HepG2 (cell line): ENCODE results near the gene ATG4D. TPM values are rescaled to one million over a fixed set of nuclear protein-coding genes. Genes with fewer than 3 reads are reported as not detected.

Experiments
- ATF4 ChIP-seq, 2 experiments: fragments of 450-650 bp in 1 of 2; sonication (generic) in 1 of 2; formaldehyde crosslinking; IDR thresholded peaks; 2 replicates each; pipeline versions ENCODE4 v1.5.0 to v1.8.0; 2020 to 2022; ENCODE audit warnings: mild to moderate bottlenecking in 1 of 2, missing genetic modification reagents in 1 of 2
- BRD4 ChIP-seq: sonication (generic); formaldehyde crosslinking; IDR thresholded peaks from 2 replicates; pipeline ENCODE4 v1.4.0; 2020; ENCODE audit warnings: missing genetic modification reagents
- DRAP1 ChIP-seq: IDR thresholded peaks from 2 replicates; pipeline ENCODE4 v1.6.1; 2016; ENCODE audit warnings: missing genetic modification reagents, missing compliant biosample characterization
- GZF1 ChIP-seq: sonication (generic); formaldehyde crosslinking; IDR thresholded peaks from 2 replicates; pipeline ENCODE4 v1.5.1; 2020; ENCODE audit warnings: mild to moderate bottlenecking, missing genetic modification reagents
- MIXL1 ChIP-seq: IDR thresholded peaks from 2 replicates; pipeline ENCODE4 v1.6.1; 2016
- NFKBIZ ChIP-seq: IDR thresholded peaks from 2 replicates; pipeline ENCODE4 v1.6.1; 2018; ENCODE audit warnings: missing genetic modification reagents, missing compliant biosample characterization
- NRL ChIP-seq: sonication (generic); formaldehyde crosslinking; IDR thresholded peaks from 2 replicates; pipeline ENCODE4 v1.5.0; 2020; ENCODE audit warnings: missing genetic modification reagents, mild to moderate bottlenecking, moderate library complexity, borderline replicate concordance
- PITX1 ChIP-seq: sonication (generic); formaldehyde crosslinking; IDR thresholded peaks from 2 replicates; pipeline ENCODE4 v1.5.1; 2020; ENCODE audit warnings: mild to moderate bottlenecking, missing genetic modification reagents
- SMAD1 ChIP-seq: sonication (generic); formaldehyde crosslinking; IDR thresholded peaks from 2 replicates; pipeline ENCODE4 v1.4.0; 2020; ENCODE audit warnings: missing genetic modification reagents, low read depth, mild to moderate bottlenecking, borderline replicate concordance
- STAT5B ChIP-seq: sonication (generic); formaldehyde crosslinking; IDR thresholded peaks from 2 replicates; pipeline ENCODE4 v1.4.0; 2020; ENCODE audit warnings: missing genetic modification reagents
- TAF1 ChIP-seq: sonication (generic); formaldehyde crosslinking; IDR thresholded peaks from 2 replicates; pipeline ENCODE4 v1.4.0; 2020; ENCODE audit warnings: missing genetic modification reagents
- XRCC5 ChIP-seq: fragments of 200-400 bp; formaldehyde crosslinking; optimal IDR thresholded peaks from 2 replicates; pipeline ENCODE3; 2017; ENCODE audit warnings: mild to moderate bottlenecking, low read length
- ZFYVE20 ChIP-seq: sonication (generic); formaldehyde crosslinking; IDR thresholded peaks from 2 replicates; pipeline ENCODE4 v1.8.0; 2023; ENCODE audit warnings: low read depth, mild to moderate bottlenecking, moderate library complexity, missing genetic modification reagents, borderline replicate concordance
- ZNF788 ChIP-seq: sonication (generic); formaldehyde crosslinking; IDR thresholded peaks from 2 replicates; pipeline ENCODE4 v1.5.0; 2020; ENCODE audit warnings: mild to moderate bottlenecking, missing genetic modification reagents, borderline replicate concordance
- polyA plus RNA-seq, 8 experiments: library from polyadenylated mRNA; depleted of rRNA in 3 of 8; stranded (reverse) in 7 of 8; unstranded in 1 of 8; fragments of >200 nt; fragmentation: Illumina TruSeq in 4 of 8; extraction: Trizol in 4 of 8; gene quantifications; 2 replicates each; pipeline versions ENCODE4 v1.2.1 to v1.2.3, GENCODE V29; 2011 to 2016; ENCODE audit warnings: low read depth in 4 of 8, missing spikeins in 1 of 8, mixed read lengths in 1 of 8; ENCODE audit not compliant: insufficient read depth in 1 of 8
- total RNA-seq, 5 experiments: library from RNA; depleted of rRNA; stranded (reverse); fragments of >200 nt; fragmentation: Illumina TruSeq; extraction: Trizol; gene quantifications; 2 replicates each; pipeline ENCODE4 v1.2.3, GENCODE V29; 2016; ENCODE audit warnings: low read depth in 1 of 5
- TF ChIP-seq, protein P1 (sequence below): sonication (generic); formaldehyde crosslinking; IDR thresholded peaks from 2 replicates; pipeline ENCODE4 v1.4.0; 2020; ENCODE audit warnings: missing genetic modification reagents
- TF ChIP-seq, protein P2 (sequence below): sonication (generic); formaldehyde crosslinking; IDR thresholded peaks from 2 replicates; pipeline ENCODE4 v1.4.0; 2020; ENCODE audit warnings: missing genetic modification reagents
- TF ChIP-seq, protein P3 (sequence below): sonication (generic); formaldehyde crosslinking; IDR thresholded peaks from 2 replicates; pipeline ENCODE4 v1.4.0; 2020; ENCODE audit warnings: low read depth, missing genetic modification reagents
- TF ChIP-seq, protein P4 (sequence below): IDR thresholded peaks from 2 replicates; pipeline ENCODE4 v1.6.1; 2016; ENCODE audit warnings: low read depth, control low read depth

The ATG4D gene
- total and polyA plus RNA-seq, 2 of the 13 experiments (the other 11 are each of a cell fraction or from before 2014, with no cell fraction given): 17.8 to 19.0 TPM

DNA sequence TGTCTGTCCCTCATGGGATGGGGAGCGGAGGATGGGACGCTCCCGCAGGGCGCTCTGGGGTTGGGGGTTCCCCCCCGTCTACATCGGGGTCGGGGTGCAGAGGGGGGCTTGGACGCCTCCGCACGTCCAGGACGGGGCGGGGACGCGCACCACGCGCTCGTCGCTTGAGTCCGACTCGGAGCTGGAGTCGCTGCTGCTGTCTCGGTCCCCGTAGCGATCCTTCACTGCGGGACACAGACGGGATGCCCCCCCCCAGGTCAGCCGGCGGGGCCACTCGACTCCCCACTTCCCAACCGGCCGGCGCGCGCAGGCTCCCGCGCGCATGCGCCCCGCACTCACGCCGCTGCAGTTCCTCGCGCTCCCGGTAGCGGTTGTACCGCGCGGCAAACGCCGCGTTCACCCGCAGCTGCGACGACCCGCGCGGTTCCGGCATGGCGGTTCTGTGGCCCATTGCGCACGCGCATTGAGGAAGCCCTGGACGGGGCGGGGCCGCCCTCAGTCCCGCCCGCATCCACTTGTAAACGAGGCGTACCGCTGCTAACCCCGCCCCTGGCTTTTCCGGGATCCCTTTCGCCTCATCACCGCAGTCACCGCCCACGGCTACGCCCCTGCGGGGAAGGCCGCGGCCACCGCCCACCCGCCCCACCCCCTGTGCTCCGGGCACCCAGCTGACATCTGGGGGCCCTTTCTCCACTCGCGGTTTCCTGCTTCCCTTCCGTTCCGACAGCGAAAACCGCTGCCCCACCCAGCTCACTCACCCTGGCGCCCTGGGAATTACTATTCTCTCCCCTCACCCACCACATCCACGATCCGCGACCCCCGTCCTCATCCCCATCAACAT lies 22.1 kb downstream of the ATG4D start, which contains the start of gene KRI1 (continued):
- TF ChIP-seq DRAP1: peak; percentile 92
- peak; percentile 90 for TF ChIP-seq SMAD1
- peak; percentile 56 for TF ChIP-seq XRCC5
- no peak for TF ChIP-seq GZF1 (CRISPR knock-in tag)
- TF ChIP-seq, protein P1, sequence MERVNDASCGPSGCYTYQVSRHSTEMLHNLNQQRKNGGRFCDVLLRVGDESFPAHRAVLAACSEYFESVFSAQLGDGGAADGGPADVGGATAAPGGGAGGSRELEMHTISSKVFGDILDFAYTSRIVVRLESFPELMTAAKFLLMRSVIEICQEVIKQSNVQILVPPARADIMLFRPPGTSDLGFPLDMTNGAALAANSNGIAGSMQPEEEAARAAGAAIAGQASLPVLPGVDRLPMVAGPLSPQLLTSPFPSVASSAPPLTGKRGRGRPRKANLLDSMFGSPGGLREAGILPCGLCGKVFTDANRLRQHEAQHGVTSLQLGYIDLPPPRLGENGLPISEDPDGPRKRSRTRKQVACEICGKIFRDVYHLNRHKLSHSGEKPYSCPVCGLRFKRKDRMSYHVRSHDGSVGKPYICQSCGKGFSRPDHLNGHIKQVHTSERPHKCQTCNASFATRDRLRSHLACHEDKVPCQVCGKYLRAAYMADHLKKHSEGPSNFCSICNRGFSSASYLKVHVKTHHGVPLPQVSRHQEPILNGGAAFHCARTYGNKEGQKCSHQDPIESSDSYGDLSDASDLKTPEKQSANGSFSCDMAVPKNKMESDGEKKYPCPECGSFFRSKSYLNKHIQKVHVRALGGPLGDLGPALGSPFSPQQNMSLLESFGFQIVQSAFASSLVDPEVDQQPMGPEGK (CRISPR knock-in tag): peak; percentile 92
- TF ChIP-seq STAT5B (CRISPR knock-in tag): no peak
- TF ChIP-seq MIXL1: peak; percentile 81
- no peak for TF ChIP-seq PITX1 (CRISPR knock-in tag)
- TF ChIP-seq TAF1 (CRISPR knock-in tag): peak; percentile 92
- no peak for TF ChIP-seq BRD4
- TF ChIP-seq ATF4 (CRISPR knock-in tag; IDR thresholded peaks at IDR 0.05): 0 out of 4 replicates have a peak, but pooled peaks of 1 of the 2 experiments have one; percentile 60
- TF ChIP-seq ZFYVE20 (CRISPR knock-in tag): peak; percentile 90; the same call in 1 of the 2 replicates
- peak; percentile 77; the same call in 1 of the 2 replicates for TF ChIP-seq NRL (CRISPR knock-in tag)
- peak; percentile 96; the same call in 1 of the 2 replicates for TF ChIP-seq ZNF788 (CRISPR knock-in tag)
- peak; percentile 97; the same call in 1 of the 2 replicates for TF ChIP-seq NFKBIZ (CRISPR knock-in tag)
- TF ChIP-seq, protein P2, sequence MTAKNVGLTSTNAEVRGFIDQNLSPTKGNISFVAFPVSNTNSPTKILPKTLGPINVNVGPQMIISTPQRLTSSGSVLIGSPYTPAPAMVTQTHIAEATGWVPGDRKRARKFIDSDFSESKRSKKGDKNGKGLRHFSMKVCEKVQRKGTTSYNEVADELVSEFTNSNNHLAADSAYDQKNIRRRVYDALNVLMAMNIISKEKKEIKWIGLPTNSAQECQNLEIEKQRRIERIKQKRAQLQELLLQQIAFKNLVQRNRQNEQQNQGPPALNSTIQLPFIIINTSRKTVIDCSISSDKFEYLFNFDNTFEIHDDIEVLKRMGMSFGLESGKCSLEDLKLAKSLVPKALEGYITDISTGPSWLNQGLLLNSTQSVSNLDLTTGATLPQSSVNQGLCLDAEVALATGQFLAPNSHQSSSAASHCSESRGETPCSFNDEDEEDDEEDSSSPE (CRISPR knock-in tag): peak; percentile 98
- TF ChIP-seq, protein P3, sequence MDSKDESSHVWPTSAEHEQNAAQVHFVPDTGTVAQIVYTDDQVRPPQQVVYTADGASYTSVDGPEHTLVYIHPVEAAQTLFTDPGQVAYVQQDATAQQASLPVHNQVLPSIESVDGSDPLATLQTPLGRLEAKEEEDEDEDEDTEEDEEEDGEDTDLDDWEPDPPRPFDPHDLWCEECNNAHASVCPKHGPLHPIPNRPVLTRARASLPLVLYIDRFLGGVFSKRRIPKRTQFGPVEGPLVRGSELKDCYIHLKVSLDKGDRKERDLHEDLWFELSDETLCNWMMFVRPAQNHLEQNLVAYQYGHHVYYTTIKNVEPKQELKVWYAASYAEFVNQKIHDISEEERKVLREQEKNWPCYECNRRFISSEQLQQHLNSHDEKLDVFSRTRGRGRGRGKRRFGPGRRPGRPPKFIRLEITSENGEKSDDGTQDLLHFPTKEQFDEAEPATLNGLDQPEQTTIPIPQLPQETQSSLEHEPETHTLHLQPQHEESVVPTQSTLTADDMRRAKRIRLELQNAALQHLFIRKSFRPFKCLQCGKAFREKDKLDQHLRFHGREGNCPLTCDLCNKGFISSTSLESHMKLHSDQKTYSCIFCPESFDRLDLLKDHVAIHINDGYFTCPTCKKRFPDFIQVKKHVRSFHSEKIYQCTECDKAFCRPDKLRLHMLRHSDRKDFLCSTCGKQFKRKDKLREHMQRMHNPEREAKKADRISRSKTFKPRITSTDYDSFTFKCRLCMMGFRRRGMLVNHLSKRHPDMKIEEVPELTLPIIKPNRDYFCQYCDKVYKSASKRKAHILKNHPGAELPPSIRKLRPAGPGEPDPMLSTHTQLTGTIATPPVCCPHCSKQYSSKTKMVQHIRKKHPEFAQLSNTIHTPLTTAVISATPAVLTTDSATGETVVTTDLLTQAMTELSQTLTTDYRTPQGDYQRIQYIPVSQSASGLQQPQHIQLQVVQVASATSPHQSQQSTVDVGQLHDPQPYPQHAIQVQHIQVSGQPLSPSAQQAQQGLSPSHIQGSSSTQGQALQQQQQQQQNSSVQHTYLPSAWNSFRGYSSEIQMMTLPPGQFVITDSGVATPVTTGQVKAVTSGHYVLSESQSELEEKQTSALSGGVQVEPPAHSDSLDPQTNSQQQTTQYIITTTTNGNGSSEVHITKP (CRISPR knock-in tag): no peak; the same call in 1 of the 2 replicates
- TF ChIP-seq, protein P4, sequence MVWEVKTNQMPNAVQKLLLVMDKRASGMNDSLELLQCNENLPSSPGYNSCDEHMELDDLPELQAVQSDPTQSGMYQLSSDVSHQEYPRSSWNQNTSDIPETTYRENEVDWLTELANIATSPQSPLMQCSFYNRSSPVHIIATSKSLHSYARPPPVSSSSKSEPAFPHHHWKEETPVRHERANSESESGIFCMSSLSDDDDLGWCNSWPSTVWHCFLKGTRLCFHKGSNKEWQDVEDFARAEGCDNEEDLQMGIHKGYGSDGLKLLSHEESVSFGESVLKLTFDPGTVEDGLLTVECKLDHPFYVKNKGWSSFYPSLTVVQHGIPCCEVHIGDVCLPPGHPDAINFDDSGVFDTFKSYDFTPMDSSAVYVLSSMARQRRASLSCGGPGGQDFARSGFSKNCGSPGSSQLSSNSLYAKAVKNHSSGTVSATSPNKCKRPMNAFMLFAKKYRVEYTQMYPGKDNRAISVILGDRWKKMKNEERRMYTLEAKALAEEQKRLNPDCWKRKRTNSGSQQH: 0 out of 2 replicates have a peak, but pooled peaks have one; percentile 34
